Stimulated activated CD4-positive, alpha-beta T cell treated with anti-CD3 and anti-CD28 coated beads, Interleukin-1b, Interleukin-23, amount 100 ng/mL, for 4 hours (primary cell): ENCODE data around the gene NECTIN4.
"Not testable (repeated sequence)": the region's sequence is repeated elsewhere in the genome, so short reads cannot be mapped to it uniquely, and the experiment has no call there.

Experiments
- DNase-seq, 2 donors: peaks; one replicate each; pipeline ENCODE4 v3.0.0-alpha.2; 2020; ENCODE audit warnings: low read depth in 2 of 2

The NECTIN4 gene

DNA sequence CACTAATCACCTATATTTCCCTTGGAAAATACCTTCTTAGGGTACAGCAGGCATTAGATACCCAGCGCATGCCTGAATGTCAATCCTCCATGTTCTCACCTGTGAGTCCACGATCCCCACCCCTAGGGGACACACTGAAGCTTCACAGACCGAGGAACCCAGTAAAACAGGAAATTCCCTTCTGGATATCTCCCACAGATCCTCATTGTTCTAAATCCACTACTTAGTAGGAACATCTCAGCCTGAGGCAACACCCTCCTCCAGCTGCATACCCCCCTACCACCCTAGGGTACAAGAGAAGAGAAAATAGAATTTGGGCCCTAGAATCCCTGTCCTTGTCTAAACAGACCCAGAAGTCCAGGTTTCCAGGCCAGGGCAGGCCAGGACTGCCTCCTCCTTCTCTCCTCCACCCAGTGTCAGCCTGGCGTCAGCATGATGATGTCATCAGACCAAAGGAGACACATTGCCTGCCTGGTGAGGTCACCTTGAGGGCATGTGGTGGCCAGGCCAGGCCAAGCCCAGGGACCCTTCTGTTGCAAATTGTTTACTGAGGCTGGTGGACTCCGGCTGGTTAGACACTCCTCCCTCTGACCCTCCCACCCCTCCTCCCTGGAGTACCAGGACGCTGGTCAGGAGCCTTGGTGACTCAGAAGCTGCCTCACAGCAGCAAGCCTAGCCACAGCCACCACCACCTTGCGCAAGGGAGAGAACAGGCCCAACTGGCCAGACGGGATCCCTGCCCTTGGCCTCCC is 6.2 kb downstream of the NECTIN4 start:
- no peak for DNase-seq

- no peak for DNase-seq
Measured at GRCh38 chr1:161082483-161082882, 6.9 kb downstream of the NECTIN4 start.

DNA sequence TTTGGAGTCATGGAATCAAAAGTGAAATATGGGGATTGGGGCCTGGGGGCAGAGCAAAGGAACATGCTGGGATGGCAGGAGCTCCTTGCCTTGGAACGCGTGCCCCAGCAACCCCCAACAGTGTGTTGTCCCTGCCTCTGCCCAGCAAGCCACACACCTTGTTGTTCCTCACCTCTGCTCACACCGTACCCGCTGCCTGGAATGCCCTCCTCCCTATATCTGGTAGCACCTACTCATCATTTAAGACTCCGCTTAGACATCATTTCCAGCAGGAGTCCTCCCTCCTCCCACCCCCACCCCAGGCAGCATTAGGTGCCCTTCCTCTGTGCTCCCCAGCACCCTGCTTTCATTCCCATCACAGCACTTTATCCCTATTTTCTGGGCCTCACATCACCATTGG is 7.8 kb downstream of the NECTIN4 start:
- DNase-seq = no peak

DNA sequence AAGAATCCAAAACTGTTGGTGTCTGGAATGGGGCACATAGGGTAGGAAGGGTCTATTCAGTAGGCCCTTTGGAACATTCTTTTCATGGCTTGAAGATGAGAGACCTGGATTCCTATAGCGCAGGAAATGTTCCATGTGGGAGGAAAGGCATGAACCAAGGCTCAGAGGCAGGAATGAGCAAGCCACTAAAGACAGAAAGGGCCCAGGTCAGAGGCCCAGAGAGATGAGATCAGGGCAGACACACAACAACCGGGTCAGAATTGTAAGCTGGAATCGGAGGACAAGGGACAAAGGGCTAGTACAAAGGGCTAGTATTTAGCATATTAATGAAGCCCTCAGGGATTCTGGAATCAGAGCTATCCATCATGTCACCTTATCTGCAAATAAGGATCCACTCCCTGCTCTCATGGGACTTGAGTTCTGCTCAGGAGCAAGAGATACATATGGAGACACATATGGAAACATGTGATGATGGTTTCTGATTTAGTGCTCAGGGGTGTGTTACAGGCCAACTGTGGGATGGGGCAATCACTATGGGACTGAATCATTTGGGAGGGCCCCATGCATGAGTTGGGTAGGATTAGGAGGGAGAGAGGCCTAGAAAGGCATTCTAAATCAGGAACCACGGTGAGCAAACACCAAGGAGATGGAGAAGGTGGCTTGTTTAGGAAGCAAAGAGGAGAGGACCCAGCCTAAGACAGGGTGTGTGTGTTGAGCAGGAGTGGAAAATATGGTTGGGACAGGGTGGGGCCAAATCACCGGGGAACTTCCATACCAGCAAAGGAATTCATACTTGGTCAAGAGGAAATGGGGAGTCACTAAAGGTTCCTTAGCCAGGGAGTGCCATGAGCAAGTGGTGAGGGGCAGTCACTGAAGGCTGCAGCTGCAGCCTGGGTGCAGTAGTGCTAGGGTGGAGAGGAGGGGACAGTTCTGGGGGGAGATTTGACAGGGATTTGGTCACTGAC is 8.6 kb downstream of the NECTIN4 start:
- no peak for DNase-seq

GRCh38 chr1:161079436-161080110 is 9.8 kb downstream of the NECTIN4 start:
- DNase-seq = no peak

DNA sequence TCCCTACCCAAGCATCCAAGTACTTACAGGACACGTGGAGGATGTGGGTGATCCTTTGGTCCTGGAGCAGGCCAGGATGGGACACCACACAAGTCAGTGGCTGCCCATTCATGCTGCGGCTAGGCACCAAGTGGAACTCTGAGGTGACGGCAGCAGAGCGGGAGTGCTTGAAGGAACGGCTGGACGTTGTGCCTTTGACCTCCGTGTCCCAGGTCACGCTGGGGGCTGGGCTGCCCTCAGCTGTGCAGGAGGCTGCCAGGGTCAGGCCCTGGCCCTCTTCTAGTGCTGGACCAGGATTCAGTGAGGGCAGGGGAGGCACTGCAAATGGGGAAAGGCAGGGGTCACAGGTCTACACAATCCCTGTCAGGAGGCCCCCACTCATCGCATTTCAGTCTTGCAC is 11.9 kb downstream of the NECTIN4 start:
- no peak for DNase-seq

GRCh38 chr1:161076410-161076809 is 12.9 kb downstream of the NECTIN4 start:
- no peak for DNase-seq

- no peak for DNase-seq
Measured at GRCh38 chr1:161074676-161075368, 14.5 kb downstream of the NECTIN4 start.

DNA sequence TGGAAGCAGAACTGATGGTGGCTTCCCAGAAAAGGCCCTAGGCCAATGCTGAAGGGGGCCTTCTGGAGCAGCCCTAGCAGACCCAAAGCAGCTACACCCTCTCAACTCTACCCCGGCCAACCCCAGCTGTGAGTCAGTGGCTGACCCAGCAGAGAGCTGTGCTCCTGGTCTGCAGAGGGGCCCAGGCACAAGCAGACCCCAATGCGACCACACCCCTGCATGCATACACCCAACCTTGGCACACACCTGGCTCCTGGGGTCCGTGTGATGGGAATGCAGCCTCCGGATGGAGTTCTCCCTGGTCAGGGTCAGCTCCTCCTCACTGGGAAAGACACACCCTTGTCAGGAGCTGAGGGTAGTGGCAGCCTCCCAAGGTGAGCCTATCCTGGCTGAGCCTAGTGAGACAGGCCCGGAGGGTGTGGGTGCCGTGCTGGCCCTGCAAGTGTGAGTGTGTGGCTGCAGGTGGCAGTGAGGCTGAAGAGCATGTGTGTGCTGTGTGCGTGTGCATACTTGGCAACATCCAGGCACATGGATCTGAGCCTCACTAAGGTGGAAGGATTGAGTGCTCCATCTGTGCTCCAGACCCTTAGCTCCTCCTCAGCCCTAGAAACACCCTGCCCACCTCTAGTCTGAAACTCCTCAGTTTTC is 15.8 kb downstream of the NECTIN4 start:
- DNase-seq = no peak

DNA sequence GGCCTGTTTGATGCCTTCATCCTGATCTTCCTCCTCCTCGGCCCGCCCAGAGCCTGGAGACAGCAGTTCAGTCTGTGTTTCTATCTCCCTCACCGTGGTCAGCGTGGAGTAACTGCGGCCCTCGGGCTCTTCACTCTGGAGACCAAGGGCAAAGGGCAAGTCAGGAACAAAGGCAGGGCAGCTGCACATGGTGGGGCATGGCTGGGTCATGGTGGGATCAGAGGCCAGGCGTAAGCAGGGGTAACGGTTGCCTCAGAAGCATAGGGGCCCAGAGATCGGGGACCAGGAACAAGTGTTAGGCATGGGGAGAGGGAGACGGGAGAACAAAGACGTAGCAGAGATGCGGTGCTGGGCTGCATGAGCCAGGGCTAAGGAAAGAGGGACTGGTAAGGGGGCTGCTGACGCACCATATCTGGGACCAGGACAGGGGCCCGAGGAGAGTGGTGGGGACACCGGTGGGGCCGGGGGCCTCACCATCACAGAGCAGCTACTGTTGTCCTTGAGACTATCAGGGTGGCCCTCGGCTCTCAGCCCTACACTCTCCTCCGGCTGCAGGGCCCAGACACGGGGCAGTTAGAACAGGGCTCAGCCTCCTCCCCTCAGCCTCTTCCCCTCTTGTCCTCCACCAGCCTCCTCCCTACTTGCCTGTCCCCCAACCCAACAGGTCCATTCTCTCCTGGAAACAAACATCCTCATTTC is 16.5 kb downstream of the NECTIN4 start:
- no peak for DNase-seq

DNA sequence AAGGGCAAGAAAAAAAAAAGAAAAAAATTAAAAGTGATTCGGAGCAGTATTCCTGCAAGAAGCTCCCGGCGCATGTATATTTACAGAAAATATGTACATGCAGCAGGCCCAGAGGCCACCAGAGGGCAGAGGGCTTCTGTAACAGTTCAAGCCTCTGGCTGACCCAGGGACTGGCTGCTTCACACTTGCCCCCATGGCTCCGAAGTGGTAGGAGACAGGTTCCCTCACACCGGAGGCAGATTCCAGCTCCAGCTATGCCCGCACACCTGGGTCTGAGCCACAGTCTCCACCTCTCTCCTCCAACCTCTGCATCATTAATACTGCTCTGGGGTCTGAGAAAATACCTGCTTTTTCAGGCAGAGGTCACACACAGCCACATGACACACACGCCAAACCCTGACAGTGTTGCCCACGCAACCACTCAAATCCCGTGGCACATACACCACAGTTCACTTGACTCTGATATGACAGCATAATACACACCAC is 17.4 kb downstream of the NECTIN4 start:
- DNase-seq = peak in 1 of 2 donors; percentile 21

DNA sequence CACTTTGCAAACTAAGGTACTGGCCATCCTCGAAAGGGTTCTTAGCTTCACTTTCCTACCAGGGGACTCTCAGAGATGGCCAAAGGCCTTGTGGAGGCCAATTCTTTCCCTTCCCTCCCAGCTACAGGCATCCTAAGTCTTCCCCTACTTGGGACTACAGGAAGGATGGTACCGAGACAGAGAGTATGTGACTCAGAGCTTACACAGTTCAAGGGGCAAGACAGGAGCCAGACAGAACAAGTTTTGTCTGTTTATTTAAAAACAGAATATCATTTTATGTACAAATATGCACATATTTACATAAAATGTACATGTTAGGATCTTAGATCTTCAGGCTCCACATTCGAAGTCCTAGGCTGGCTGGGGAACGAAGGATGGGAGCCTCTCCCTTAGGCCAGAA is 18.6 kb downstream of the NECTIN4 start:
- no peak for DNase-seq

DNA sequence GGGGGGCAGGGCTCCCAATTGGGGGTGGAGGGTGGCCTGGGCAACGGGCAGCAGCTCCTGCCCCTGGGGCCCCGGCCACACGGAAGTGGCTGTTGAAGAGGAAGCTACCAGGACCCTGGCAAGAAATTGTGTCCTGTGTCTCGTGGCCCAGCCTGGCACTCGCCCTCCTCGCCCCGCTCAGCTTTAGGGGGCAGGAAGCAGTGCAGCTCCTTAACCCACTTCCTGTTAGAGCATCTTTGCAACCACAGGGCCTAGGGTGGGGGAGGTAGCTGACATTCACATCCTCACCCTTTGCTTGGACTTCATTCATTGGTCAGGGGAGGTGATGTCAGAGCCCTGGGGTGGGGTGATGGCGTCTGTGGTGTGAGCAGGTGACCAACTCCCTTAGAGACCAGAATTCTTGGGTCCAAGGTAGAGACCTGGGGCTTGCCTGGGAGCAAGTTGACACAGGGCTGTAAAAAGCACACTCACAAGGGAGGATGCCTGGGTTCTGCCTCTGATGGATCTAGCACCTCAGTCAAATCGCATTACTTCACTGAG is 19.6 kb downstream of the NECTIN4 start, which contains the start of gene ARHGAP30:
TSS of gene ARHGAP30 (minus strand) at position 161 of the 540 bp plus-strand sequence. CDS start 267 bp downstream, outside the sequence.
- peak; percentile 50 to 58 for DNase-seq

DNA sequence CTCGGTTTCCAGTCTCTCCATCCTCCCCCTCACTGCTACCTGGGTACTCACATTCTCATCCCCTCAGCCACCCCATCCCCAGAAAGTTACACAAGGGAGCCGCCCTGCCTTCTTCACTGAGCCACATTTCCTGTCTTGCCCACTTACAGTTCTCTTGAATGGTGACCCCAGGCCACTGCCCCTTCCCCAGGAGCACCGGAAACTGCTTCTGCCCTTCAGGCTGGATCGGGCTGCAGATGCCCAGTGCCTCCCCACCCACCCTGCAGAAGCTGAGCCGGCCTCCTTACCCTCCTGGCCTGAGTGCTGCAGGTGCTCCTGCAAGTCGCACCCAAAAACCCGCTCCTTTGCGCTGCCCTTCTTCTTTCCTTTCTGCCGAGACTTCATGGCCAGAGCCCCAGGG is 20.1 kb downstream of the NECTIN4 start:
- DNase-seq = peak in 1 of 2 donors; percentile 11

GRCh38 chr1:161068306-161069234 is 20.8 kb downstream of the NECTIN4 start:
- peak; percentile 60 to 61 for DNase-seq

GRCh38 chr1:161066694-161067093 is 22.7 kb downstream of the NECTIN4 start:
- DNase-seq = no peak

DNA sequence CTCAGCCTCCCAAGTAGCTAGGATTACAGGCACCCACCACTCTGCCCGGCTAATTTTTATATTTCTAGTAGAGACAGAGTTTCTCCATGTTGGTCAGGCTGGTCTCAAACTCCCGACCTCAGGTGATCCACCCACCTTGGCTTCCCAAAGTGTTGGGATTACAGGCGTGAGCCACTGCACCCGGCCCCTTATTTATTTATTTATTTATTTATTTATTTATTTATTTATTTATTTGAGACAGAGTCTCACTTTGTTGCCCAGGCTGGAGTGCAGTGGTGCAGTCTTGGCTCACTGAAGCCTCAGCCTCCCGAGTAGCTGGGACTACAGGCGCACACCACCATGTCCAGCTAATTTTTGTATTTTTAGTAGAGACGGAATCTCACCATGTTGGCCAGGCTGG is 23.7 kb downstream of the NECTIN4 start:
- not testable (repeated sequence) for DNase-seq

- not testable (repeated sequence) for DNase-seq
Measured at GRCh38 chr1:161063936-161064335, 25.4 kb downstream of the NECTIN4 start.

GRCh38 chr1:161061419-161061818 is 27.9 kb downstream of the NECTIN4 start:
- no peak for DNase-seq
